Endothelial cell (in vitro differentiated cells): ENCODE data around the gene LSS. TPM values are rescaled to one million over a fixed set of nuclear protein-coding genes. Genes with fewer than 3 reads are reported as not detected.

ENCODE experiments used
- DNase-seq: peaks from one replicate; pipeline ENCODE4 v3.0.0; 2021; ENCODE audit warnings: low spot score
- H3K27ac Mint-ChIP-seq: one replicate; pipeline ENCODE4 v1.8.0; 2021; ENCODE audit warnings: mixed read lengths, inconsistent platforms; ENCODE audit not compliant: unreplicated experiment
- H3K27me3 Mint-ChIP-seq: one replicate; pipeline ENCODE4 v1.8.0; 2021; ENCODE audit warnings: mild to moderate bottlenecking, moderate library complexity, mixed read lengths, inconsistent platforms; ENCODE audit not compliant: unreplicated experiment
- H3K36me3 Mint-ChIP-seq: one replicate; pipeline ENCODE4 v1.8.0; 2021; ENCODE audit warnings: mild to moderate bottlenecking, low read depth, mixed read lengths, inconsistent platforms; ENCODE audit not compliant: unreplicated experiment
- H3K4me1 Mint-ChIP-seq: one replicate; pipeline ENCODE4 v1.8.0; 2021; ENCODE audit warnings: mild to moderate bottlenecking, mixed read lengths, inconsistent platforms; ENCODE audit not compliant: unreplicated experiment
- H3K4me3 Mint-ChIP-seq: one replicate; pipeline ENCODE4 v1.8.0; 2021; ENCODE audit warnings: mild to moderate bottlenecking, mixed read lengths, inconsistent platforms; ENCODE audit not compliant: unreplicated experiment
- H3K9me3 Mint-ChIP-seq: one replicate; pipeline ENCODE4 v1.8.0; 2021; ENCODE audit warnings: mixed read lengths, inconsistent platforms; ENCODE audit not compliant: unreplicated experiment
- CTCF ChIP-seq: fragments of 200-600 bp; sonication (generic); IDR thresholded peaks from one replicate; pipeline ENCODE4 v1.5.0; 2021; ENCODE audit warnings: antibody characterized with exemption; ENCODE audit not compliant: unreplicated experiment
- total RNA-seq: library from RNA; stranded (reverse); fragmentation: NEBNext Ultra II Directional; extraction: Animal tissue kit (Norgen Biotek cat#: 25700); gene quantifications from one replicate; pipeline ENCODE4 v1.2.1, GENCODE V29; 2021; ENCODE audit not compliant: unreplicated experiment

LSS gene
- total RNA-seq, 1 donor from 2014 or later = 157 TPM

GRCh38 chr21:46157396-46157986, 71.1 kb downstream of the LSS start:
- Mint-ChIP-seq H3K27me3 (peaks cover 6% of the 10 kb centered on the region), H3K36me3 (peaks cover 4% of the 10 kb centered on the region), H3K4me1 (no peaks in the 10 kb centered on the region), H3K9me3 (no peaks in the 10 kb centered on the region), H3K27ac (no peak overlapping the region), H3K4me3 (no peak overlapping the region)
- no peak for TF ChIP-seq CTCF
- no peak for DNase-seq

DNA sequence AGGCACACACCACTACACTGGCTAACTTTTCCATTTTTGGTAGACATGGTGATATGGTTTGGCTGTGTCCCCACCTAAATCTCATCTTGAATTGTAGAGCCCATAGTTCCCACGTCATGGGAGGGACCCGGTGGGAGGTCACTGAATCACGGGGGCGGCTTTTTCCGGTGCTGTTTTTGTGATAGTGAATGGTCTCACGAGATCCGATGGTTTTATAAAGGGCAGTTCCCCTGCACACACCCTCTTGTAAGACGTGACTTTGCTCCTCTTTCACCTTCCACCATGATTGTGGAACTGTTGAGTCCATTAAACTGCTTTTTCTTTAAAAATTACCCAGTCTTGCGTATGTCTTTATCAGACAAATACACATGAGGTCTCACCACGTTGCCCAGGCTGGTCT, 71.9 kb downstream of the LSS start:
- H3K27ac Mint-ChIP-seq = no peak overlapping the region
- peaks cover 4% of the 10 kb centered on the region for H3K36me3 Mint-ChIP-seq
- TF ChIP-seq CTCF = no peak
- no peak for DNase-seq
- peaks cover 6% of the 10 kb centered on the region for H3K27me3 Mint-ChIP-seq
- no peak overlapping the region for H3K4me3 Mint-ChIP-seq
- H3K4me1 Mint-ChIP-seq = no peaks in the 10 kb centered on the region
- no peaks in the 10 kb centered on the region for H3K9me3 Mint-ChIP-seq

GRCh38 chr21:46156378-46156645, 72.3 kb downstream of the LSS start:
- H3K4me3 Mint-ChIP-seq = no peak overlapping the region
- no peaks in the 10 kb centered on the region for H3K9me3 Mint-ChIP-seq
- peaks cover 4% of the 10 kb centered on the region for H3K36me3 Mint-ChIP-seq
- no peak for DNase-seq
- no peak overlapping the region for H3K27ac Mint-ChIP-seq
- H3K4me1 Mint-ChIP-seq = no peaks in the 10 kb centered on the region
- TF ChIP-seq CTCF = no peak
- H3K27me3 Mint-ChIP-seq = peaks cover 6% of the 10 kb centered on the region

DNA sequence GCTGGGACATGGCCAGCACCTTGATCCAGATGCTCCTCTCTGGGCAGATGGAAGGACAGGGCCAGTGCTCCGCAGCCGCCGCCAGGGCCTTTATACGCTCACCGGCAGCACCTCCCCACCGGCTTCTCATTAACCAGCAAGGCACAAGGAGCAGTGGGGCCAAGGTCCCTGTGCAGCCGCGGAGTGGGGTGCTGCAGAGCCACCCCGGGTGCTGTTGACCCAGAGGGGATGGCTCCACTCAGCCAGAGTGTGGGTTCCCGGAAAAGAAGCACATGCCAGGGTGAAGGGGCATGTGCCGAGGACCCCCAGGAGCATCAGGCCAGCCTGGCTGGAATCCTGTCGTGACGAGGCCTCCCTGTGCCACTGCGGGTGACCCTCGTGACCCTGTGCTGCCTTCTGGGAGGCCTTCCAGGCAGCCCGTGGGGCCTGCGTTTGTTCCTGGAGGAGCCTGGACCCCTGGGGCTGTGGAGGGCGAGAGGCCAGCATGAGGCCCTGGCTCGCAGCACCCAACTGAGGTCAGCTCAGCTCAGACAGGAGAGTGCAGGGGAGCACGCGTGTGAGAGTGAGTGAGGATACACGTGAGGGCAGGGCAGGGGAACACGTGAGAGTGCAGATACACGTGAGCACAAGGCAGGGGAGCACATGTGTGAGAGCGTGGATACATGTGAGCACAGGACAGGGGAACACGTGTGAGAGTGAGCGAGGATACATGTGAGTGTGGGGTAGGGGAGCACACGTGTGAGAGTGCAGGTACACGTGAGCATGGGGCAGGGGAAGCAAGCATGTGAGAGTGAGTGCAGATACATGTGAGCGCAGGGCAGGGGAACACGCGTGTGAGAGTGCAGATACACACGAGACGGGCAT, 72.8 kb downstream of the LSS start, which contains the start of gene FTCD:
TSS of gene FTCD (minus strand) at position 66 of the 864 bp plus-strand sequence. CDS start at position 10, 56 bp downstream.
- no peaks in the 10 kb centered on the region for H3K9me3 Mint-ChIP-seq

More for the DNA sequence above, 72.8 kb downstream of the LSS start, which contains the start of gene FTCD:
- peaks cover 4% of the 10 kb centered on the region for H3K36me3 Mint-ChIP-seq
- peaks cover 6% of the 10 kb centered on the region for H3K27me3 Mint-ChIP-seq
- DNase-seq = no peak
- H3K4me1 Mint-ChIP-seq = no peaks in the 10 kb centered on the region
- H3K4me3 Mint-ChIP-seq = no peak within 1 kb of the TSS
- peak within 1 kb of the TSS; percentile 30 for H3K27ac Mint-ChIP-seq
- no peak for TF ChIP-seq CTCF
